A673 (cell line): ENCODE data around the gene TRIP12. TPM values are rescaled to one million over a fixed set of nuclear protein-coding genes. Genes with fewer than 3 reads are reported as not detected.

Experiments
- BruUV-seq: library from RNA; stranded (reverse); fragments of 400-500 nt; replicated peaks from 2 replicates; lab custom pipeline; 2021; lab: Mats Ljungman, UMichigan
- CTCF ChIA-PET: fragments of 300-600 bp; sonication (Branson Sonifier 250); formaldehyde crosslinking; loops from one replicate; lab custom pipeline; 2022; ENCODE audit warnings: antibody characterized with exemption; lab: Charles Lee
- POLR2A ChIA-PET: fragments of 300-600 bp; sonication (Branson Sonifier 250); formaldehyde crosslinking; loops from one replicate; lab custom pipeline; 2022; ENCODE audit warnings: antibody characterized with exemption; ENCODE audit not compliant: low non-redundant PET; lab: Charles Lee
- DNase-seq: peaks from one replicate; pipeline ENCODE4 v3.0.0-alpha.2; 2015; ENCODE audit warnings: low spot score
- H3K27ac ChIP-seq: fragments of 200-600 bp; sonication (generic); 2 replicates; pipeline ENCODE4 v1.5.1; 2016; ENCODE audit warnings: mixed run types, low read depth, mild to moderate bottlenecking, mixed read lengths, antibody characterized with exemption, low read length; ENCODE audit not compliant: poor library complexity, severe bottlenecking
- H3K27me3 ChIP-seq: fragments of 200-600 bp; sonication (generic); replicated peaks from 2 replicates; pipeline ENCODE4 v1.6.1; 2017; ENCODE audit warnings: mixed run types, low read depth, mild to moderate bottlenecking, mixed read lengths, antibody characterized with exemption, low read length; ENCODE audit not compliant: insufficient read depth, poor library complexity
- H3K36me3 ChIP-seq: fragments of 200-600 bp; sonication (generic); 2 replicates; pipeline ENCODE4 v1.6.1; 2016; ENCODE audit warnings: mixed run types, mild to moderate bottlenecking, mixed read lengths, antibody characterized with exemption, low read length; ENCODE audit not compliant: insufficient read depth, poor library complexity, severe bottlenecking
- H3K4me1 ChIP-seq: fragments of 200-600 bp; sonication (generic); 2 replicates; pipeline ENCODE4 v1.6.1; 2017; ENCODE audit warnings: mixed run types, mild to moderate bottlenecking, mixed read lengths, antibody characterized with exemption, low read length; ENCODE audit not compliant: insufficient read depth, poor library complexity, severe bottlenecking
- H3K4me3 ChIP-seq: fragments of 200-600 bp; sonication (generic); 2 replicates; pipeline ENCODE4 v1.5.1; 2016; ENCODE audit warnings: low read depth, mixed run types, mild to moderate bottlenecking, mixed read lengths, low read length; ENCODE audit not compliant: poor library complexity, severe bottlenecking
- H3K9me3 ChIP-seq: fragments of 200-600 bp; sonication (generic); 2 replicates; pipeline ENCODE4 v1.6.1; 2016; ENCODE audit warnings: mixed run types, low read depth, mild to moderate bottlenecking, mixed read lengths, antibody characterized with exemption, low read length; ENCODE audit not compliant: poor library complexity, severe bottlenecking
- CTCF ChIP-seq: fragments of 300-800, 200-600 bp; sonication (generic); conservative IDR thresholded peaks from 2 replicates; pipeline ENCODE4 v1.5.1; 2017; ENCODE audit warnings: low read depth, mild to moderate bottlenecking, antibody characterized with exemption, low read length, moderate library complexity, mixed read lengths
- EZH2 ChIP-seq: fragments of 200-600 bp; sonication (generic); IDR thresholded peaks from 2 replicates; pipeline ENCODE4 v1.6.1; 2017; ENCODE audit warnings: borderline replicate concordance, low read depth, mild to moderate bottlenecking, mixed read lengths, antibody characterized with exemption, low read length; ENCODE audit not compliant: poor library complexity, severe bottlenecking
- intact Hi-C: fragments of 100-400 bp; cut with micrococcal nuclease; formaldehyde crosslinking; loops from one replicate; pipeline ENCODE4 v1.10.0; 2022; ENCODE audit not compliant: unreplicated experiment
- total RNA-seq: library from RNA; stranded (reverse); gene quantifications from 2 replicates; pipeline ENCODE4 v1.2.3, GENCODE V29; 2021

The TRIP12 gene
- total RNA-seq, 1 experiment from 2014 or later: 300 TPM

GRCh38 chr2:229738024-229738625 lies 183.7 kb downstream of the TRIP12 start:
- H3K27me3 ChIP-seq: no peaks in the 10 kb centered on the region
- H3K9me3 ChIP-seq: peaks cover 10% of the 10 kb centered on the region
- H3K4me1 ChIP-seq: no peaks in the 10 kb centered on the region
- no peaks in the 10 kb centered on the region for H3K36me3 ChIP-seq
- intact Hi-C loops: no loop called here
- TF ChIP-seq CTCF (no peak), EZH2 (no peak)
- H3K4me3 ChIP-seq: no peak overlapping the region
- H3K27ac ChIP-seq: no peak overlapping the region
- no peak for DNase-seq
- ChIA-PET POLR2A (no interaction called here), CTCF (no interaction called here)
- BruUV-seq: no TSS peak

- H3K27me3 ChIP-seq: no peaks in the 10 kb centered on the region
- no peak overlapping the region for H3K4me3 ChIP-seq
- no TSS peak for BruUV-seq
- H3K4me1 ChIP-seq: no peaks in the 10 kb centered on the region
- ChIA-PET CTCF (no interaction called here), POLR2A (no interaction called here)
- intact Hi-C loops: no loop called here
- no peak for DNase-seq
- no peak for TF ChIP-seq CTCF
- TF ChIP-seq EZH2: no peak
- no peaks in the 10 kb centered on the region for H3K36me3 ChIP-seq
- H3K27ac ChIP-seq: no peak overlapping the region
- H3K9me3 ChIP-seq: peaks cover 10% of the 10 kb centered on the region
Measured at GRCh38 chr2:229734410-229734809, 187.4 kb downstream of the TRIP12 start.

GRCh38 chr2:229733611-229734245 lies 188.1 kb downstream of the TRIP12 start:
- DNase-seq: no peak
- intact Hi-C loops: no loop called here
- Histone ChIP-seq H3K27ac (no peak overlapping the region), H3K36me3 (no peaks in the 10 kb centered on the region), H3K4me3 (no peak overlapping the region), H3K9me3 (peaks cover 10% of the 10 kb centered on the region), H3K27me3 (no peaks in the 10 kb centered on the region), H3K4me1 (no peaks in the 10 kb centered on the region)
- BruUV-seq: no TSS peak
- CTCF ChIA-PET: no interaction called here
- no peak for TF ChIP-seq EZH2
- TF ChIP-seq CTCF: no peak
- POLR2A ChIA-PET: no interaction called here
